ENCODE results near the gene LCAT. TPM values are rescaled to one million over a fixed set of nuclear protein-coding genes. Genes with fewer than 3 reads are reported as not detected.
A peak's percentile ranks its signal among the peaks of the same experiment; 100 is the strongest.

Gene LCAT
- total and polyA plus RNA-seq, 9 of the 15 experiments (the other 6 are each of a cell fraction or from before 2014, with no cell fraction given), result 0.46 to 21.0 (median 5.0) TPM

GRCh38 chr16:67967958-67968399, 24.1 kb upstream of the LCAT start (continued):
- TF ChIP-seq ZNF609 (CRISPR knock-in tag; IDR thresholded peaks at IDR 0.05; ENCODE audit: borderline replicate concordance) (no peak), AFF1 (IDR thresholded peaks at IDR 0.05; ENCODE audit: low read depth in 1 of 2, partially characterized antibody in 2 of 2) (no peak), E2F5 (CRISPR knock-in tag; IDR thresholded peaks at IDR 0.05) (no peak), MED1 (CRISPR knock-in tag; IDR thresholded peaks at IDR 0.05; ENCODE audit: borderline replicate concordance) (0 out of 2 replicates have a peak, but pooled peaks have one; percentile 27), ZBTB11 (CRISPR knock-in tag; IDR thresholded peaks at IDR 0.05) (0 out of 6 replicates have a peak, but pooled peaks of 1 of the 3 experiments have one; percentile 41), SFPQ (IDR thresholded peaks at IDR 0.05; ENCODE audit: low read depth, low read length) (no peak), SLC30A9 (CRISPR knock-in tag; IDR thresholded peaks at IDR 0.05) (no peak), RFX7 (CRISPR knock-in tag; IDR thresholded peaks at IDR 0.05) (no peak), YY1 (IDR thresholded peaks at IDR 0.05; ENCODE audit: borderline replicate concordance in 1 of 3, control insufficient read depth in 1 of 3, extremely low read depth in 1 of 3, insufficient read depth in 3 of 3, insufficient read length in 1 of 3, insufficient replicate concordance in 2 of 3, low read depth in 1 of 3, low read length in 2 of 3) (peak in 1 of 3 experiments; percentile 15)
